HG03280 (cell line): Measurements from ENCODE around the gene TGFBRAP1.

ENCODE experiments used
- ATAC-seq: cut with Tn5 transposase; IDR thresholded peaks from one replicate; pipeline ENCODE4 v1.9.1; 2021; ENCODE audit warnings: mild to moderate bottlenecking, moderate library complexity; ENCODE audit not compliant: unreplicated experiment

The TGFBRAP1 gene

GRCh38 chr2:105241443-105241842 is 88.1 kb downstream of the TGFBRAP1 start, which contains the start of gene GPR45:
GPR45 (plus strand) TSS chr2:105241743; CDS start chr2:105241859, 116 bp downstream.
- no peak for ATAC-seq

GRCh38 chr2:105239924-105240323 is 89.6 kb downstream of the TGFBRAP1 start:
- no peak for ATAC-seq

GRCh38 chr2:105238664-105239240 is 90.8 kb downstream of the TGFBRAP1 start:
- no peak for ATAC-seq

- ATAC-seq = no peak
Observed at GRCh38 chr2:105237045-105237765, 92.3 kb downstream of the TGFBRAP1 start.

- no peak for ATAC-seq
Observed at GRCh38 chr2:105236060-105236424, 93.5 kb downstream of the TGFBRAP1 start.

- peak; percentile 67 for ATAC-seq
Observed at GRCh38 chr2:105235388-105236059, 94.0 kb downstream of the TGFBRAP1 start.

- ATAC-seq = no peak
Observed at GRCh38 chr2:105231232-105231619, 98.3 kb downstream of the TGFBRAP1 start.

GRCh38 chr2:105224444-105224843 is 105.1 kb downstream of the TGFBRAP1 start:
- ATAC-seq = no peak

- ATAC-seq = no peak
Observed at GRCh38 chr2:105220604-105221003, 108.9 kb downstream of the TGFBRAP1 start.

GRCh38 chr2:105215586-105216192 is 113.8 kb downstream of the TGFBRAP1 start:
- no peak for ATAC-seq
